GM19193 (cell line): ENCODE results near the gene TEX44.

Source experiments
- POLR2A ChIP-seq: IDR thresholded peaks from 4 replicates; pipeline ENCODE4 v1.6.1; 2011; ENCODE audit not compliant: insufficient read depth, insufficient read length; ENCODE audit errors: extremely low read depth

The TEX44 gene

DNA sequence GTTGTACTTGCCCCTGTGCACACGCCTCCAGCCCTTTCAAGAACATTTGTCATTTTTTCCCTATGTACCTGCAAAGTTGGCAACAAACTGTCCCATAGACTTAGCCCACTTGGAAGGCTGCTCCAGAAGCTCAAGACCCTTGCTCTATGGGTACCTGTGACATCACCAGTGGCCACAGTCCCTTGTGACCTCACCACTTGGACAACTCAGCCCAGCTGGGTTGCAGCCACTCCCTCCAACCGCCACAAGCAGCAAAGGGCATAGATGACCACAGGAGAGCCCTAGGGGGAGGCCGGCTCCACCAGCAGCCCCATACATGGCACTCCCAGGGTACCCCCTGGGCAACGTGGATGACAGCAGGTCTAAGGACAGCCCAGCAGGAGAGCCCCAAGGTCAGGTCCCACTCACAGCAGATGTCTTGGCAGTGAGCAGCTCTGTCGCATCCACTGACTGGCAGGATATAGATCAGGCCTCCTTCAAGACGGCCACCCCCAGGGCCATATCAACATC, at the start of gene TEX44:
TSS of gene TEX44 (plus strand) at position 229 of the 510 bp plus-strand sequence. CDS start at position 317, 88 bp downstream.
- TF ChIP-seq POLR2A = no peak

DNA sequence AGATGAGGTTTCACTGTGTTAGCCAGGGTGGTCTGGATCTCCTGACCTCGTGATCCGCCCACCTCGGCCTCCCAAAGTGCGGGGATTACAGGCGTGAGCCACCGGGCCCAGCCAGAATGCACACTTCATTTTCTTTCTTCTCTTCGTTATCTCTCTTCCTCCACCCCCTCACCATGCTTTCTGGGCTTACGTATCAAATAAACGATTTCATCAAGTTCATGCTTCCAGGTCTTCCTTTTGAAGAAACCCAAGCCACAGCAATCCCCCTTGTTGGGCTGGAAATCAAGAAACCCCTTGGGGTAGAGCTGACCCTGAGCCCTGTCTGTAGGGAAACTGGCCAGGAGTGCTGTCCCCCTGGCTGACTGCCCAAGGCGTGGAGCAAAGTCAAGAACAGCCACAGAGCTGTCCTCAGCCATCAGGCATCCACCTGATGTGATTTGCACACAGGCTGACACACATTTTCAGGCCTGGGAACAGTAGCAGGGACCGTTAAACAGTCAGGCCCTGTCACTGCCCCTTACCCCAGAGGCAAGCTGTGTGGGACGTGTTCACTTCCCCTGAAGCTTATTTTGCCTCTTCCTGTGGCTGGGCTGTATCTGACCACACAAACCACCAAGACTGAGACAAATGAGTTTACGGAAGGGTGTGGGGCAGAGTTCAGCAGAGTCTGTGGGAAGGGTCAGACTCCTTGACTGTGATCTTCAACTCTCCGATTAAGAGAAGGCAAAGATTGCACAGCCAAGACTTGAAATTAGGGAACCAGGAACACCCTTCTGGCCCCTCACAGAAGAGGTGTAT, 47.4 kb upstream of the TEX44 start:
- TF ChIP-seq POLR2A = peak; percentile 63

DNA sequence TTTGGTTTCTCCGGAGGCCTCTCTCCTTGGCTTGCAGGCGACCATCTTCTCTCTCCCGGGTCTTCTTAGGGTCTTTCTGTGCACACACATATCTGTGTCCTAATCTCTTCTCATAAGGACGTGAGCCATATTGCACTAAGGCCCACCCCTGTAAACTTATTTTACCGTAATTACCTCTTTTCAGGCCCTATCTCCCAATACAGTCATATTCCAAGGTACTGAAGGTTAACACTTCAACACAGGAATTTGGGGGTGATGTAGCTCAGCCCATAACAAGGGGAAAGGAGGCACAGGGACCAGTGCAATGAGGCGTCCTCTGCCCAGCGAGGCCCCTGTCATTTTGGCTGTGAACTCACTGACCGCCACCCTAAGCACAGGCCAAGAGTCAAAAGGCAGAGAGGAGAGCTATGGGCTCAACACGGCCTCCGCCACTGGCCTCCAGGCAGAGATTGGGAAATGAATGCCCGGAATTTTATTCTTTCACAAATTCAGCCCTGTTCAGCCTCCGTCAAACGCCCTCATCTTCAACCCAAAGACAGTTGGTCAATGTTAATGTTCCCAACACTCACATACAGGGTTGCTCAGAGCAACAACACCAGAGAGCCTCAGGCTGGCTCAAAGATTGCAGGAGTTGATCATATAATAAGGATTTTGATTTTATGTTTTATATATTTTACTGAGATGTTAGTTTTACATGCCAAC, 46.5 kb upstream of the TEX44 start:
- no peak for TF ChIP-seq POLR2A

DNA sequence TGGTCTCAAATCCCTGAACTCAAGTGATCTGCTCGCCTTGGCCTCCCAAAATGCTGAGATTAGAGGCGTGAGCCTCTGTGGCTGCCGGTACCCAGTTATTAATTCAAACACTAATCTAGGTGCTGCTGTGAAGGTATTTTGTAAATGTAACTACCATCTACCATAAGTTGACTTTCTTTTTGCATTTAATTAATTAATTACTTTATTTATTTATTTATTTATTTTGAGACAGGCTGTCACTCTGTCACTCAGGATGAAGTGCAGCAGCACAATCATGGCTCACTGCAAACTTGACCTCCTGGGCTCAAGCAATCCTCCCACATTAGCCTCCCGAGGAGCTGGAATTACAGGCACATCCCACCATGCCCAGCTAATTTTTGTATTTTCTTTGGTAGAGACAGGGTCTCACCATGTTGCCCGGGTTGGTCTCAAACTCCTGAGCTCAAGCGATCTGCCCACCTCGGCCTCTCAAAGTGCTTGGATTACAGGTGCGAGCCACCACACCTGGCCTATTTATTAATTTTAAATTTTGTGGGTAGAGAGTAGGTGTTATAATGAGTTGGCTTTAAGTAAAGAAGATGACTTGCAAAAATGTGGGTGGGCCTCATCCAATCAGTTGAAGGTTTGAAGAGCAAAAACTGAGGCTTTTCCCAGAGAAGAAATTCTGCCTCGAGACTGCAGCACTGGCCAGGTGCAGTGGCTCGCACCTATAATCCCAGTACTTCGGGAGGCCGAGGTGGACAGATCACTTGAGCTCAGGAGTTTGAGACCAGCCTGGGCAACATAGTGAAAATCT, 45.2 kb upstream of the TEX44 start:
- TF ChIP-seq POLR2A = no peak

DNA sequence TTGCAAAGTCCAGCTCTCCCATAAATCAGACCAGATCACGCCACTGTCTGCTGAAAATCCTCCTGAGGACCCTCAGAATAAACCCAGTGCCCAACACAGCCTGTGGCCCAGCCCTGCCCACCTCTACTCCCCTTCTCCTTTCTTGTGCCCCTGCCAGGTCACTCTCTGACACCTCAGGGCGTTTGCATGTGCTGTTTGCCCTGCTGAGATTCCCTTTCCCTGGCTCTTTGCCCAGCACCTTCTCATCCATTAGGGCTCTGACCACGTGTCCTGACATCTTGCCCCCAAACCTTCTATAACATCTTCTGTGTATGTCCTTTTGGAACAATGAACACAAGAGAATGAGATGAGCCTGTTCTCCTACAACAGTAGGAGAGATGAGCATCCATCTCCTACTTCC, 43.9 kb upstream of the TEX44 start:
- no peak for TF ChIP-seq POLR2A

DNA sequence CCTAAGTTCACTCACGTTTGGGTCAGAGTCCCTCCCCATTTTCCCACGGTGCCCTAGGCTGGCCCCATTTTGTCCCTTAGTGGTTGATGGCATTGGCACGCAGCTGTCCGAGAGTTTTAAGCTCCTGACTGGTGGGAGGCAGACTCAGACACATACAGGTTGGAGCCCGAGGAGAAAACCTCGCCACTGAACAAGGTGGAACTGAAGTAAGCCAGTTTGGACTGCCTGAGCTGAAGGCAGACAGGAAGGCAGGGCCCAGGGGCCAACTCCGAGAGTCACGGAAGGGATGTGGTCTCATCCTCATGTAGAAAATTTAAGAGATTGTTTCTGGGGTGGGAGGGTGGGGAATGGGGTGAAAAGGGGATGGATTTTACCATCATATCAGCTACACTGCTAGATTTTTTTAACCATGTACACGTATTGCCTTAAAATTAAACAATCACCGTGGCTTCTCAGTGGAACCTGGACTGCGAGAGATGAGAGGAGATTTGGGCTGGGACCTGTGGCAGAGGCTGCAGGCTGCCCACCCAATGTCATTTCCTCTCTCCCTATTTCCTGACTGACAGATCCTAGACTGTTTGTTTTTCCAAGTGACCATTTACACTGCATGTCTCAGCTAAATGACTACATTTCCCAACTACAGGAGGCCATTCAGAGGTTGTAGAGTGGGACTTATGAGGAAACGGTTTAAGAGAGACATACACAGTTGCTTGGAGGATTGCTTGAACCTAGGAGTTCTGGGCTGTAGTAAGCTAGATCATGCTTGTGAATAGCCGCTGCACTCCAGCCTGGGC, 43.0 kb upstream of the TEX44 start:
- TF ChIP-seq POLR2A = no peak

DNA sequence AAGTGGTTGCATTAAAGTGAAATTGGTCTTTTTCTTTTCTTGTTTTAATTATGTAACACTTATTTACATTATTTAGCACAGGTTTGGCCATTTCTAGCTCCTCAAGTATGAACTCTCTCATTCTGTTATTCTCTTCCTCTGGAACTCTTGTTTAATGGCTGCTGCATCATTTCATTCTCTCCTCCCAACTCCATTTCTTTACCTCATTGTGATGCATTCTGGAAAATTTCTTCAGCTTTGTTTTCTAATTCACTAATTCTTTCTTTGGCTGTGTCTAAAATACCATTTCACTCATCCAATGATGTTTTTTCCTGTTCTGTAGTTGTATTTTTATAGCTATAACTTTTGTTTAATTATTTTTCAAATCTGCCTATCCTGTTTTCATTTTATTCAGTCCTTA, 39.9 kb upstream of the TEX44 start:
- TF ChIP-seq POLR2A = no peak

DNA sequence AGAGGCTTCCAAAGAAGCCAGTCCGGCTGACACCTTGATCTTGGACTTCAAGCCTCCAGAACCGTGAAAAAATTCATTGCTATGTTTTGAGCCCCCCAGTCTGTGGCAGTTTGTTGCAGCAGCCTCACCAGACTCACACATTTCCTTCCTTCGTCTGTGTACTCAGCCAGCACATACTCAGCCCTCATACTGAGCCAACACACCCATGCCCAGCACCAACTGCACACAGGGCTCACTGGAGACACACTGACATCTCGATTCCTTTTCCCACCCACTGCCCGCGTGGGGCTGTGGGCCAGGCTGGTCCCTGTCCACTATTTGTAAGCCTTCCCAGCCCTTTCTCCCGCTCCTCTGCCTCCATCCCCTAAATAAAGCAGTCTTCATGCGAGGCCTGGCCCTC, 38.3 kb upstream of the TEX44 start:
- no peak for TF ChIP-seq POLR2A

DNA sequence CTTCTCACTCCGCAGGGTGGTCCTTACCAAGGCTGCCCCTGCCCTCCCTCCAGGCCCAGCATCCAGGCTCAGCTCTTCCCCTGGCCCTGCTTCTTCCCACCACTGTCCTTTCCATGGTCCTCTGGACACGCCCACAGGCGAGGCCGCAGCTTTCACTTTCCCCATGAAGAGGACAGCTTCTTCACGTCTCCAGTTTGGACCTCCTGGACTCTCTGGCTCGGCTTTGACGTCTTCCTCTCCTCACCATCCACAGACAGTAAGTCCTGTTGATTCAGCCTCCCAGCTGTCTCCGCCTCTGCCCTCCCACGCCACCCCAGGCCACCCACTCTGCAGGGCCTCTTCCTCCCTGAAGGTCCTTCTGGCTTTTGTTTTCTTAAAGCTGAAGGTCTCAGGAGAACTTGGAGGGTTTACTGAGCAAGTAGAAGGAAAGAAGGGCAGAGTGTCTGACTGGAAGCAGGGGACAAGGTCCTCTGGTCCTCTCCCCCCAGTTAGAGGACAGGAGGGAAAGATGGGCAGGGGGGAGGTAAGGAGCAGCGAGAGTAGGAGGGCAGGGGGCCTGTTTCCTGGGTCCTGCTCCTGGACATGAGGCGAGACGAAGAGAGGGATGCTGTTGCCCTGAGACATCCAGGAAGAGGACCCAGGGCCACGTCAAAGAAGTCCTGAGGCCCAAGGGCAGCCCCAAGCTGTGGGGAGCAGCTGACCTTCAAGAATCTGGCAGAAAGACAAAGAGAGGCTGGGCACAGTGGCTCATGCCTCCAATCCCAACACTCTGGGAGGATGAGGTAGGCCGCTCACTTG, 37.7 kb upstream of the TEX44 start:
- no peak for TF ChIP-seq POLR2A

DNA sequence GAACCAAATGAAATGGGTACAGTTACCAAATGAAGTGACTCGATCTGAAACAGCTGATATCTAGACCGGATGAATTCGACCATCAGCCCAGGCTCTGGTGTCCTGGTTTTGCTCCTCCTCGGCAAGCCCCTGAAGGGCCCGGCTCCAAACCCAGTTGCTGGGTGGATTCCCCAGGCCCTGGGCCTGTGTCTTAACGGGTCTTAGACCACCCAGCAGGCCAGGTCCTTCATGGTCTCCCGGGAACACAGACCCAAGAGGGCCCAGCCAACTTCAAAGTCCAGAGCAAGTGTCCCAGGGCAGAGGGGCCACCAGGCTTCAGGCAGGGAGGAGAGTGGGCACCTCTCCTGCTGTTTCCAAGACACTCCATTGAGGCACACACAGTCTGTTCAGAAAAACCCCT, 35.7 kb upstream of the TEX44 start:
- TF ChIP-seq POLR2A = no peak

DNA sequence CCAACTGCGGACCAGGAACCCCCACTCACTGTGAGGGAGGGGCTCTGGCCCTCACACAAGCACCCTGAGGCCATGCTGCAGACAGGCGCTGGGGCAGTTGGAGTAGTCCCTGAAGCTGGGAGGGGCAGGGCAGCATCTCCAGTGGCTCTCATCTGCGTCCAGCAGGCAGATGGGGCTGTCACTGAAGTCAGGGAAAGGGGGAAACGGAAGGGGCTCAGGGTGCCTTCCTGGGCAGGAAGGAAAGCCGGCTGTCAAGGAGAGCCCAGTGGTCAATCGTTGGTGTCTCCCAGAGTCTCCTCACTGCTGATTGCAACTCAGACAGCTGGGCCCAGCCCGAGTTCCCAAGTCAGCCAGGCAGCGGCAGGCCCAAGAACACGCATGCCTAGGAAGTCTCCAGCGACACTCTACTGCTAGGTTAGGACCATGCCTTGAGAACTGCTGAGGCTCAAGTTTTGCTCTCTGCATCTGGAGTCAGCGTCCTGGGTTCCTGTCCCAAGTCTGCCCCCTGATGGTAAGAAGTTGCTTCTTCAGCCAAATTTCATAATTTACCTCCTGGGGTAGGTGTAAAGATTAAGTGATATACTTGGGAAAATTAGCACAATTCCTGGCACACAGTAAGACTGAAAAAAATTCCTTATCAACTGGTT, 35.0 kb upstream of the TEX44 start:
- TF ChIP-seq POLR2A = no peak

DNA sequence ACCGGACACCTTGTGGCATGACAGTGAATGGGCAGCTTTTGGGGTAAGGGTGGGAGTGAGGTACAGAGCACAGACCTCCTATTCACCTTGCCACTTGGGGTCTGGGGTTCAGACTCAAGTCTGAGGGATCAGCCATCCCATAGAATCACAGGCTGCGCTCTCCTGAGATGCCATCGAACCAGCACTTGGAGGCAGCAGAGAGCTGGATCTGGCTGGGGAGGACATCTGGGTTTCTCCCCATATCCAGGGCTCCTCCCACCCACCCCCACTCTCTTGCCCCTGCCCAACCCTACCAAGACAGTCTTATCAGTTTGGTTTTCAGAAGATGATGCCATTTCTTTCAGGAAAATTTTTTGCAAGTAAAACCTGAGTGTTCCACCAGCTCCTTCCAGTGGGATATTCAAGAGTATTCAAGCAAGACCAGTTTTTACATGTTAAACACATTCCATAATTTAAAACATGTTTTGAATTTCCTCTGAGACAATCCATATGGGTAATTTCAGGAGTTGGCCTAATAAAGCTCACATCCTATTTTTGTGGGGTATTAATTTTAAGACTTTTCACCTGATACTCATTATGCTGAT, 29.2 kb upstream of the TEX44 start:
- no peak for TF ChIP-seq POLR2A
